ENCODE results near the gene ARHGEF16.

- TF ChIP-seq CTCF (IDR thresholded peaks at IDR 0.05; ENCODE audit: low read length) (no peak), EZH2 (optimal IDR thresholded peaks at IDR 0.05; ENCODE audit: low read depth, low read length) (no peak)
Observed at GRCh38 chr1:3511856-3512255, 57.4 kb downstream of the ARHGEF16 start.
